Right kidney (tissue), 1 donor: ENCODE measurements around the gene PRRX1.

Experiments used
- DNase-seq: peaks from one replicate; pipeline ENCODE4 v3.0.0-alpha.2; 2016

PRRX1 gene

DNA sequence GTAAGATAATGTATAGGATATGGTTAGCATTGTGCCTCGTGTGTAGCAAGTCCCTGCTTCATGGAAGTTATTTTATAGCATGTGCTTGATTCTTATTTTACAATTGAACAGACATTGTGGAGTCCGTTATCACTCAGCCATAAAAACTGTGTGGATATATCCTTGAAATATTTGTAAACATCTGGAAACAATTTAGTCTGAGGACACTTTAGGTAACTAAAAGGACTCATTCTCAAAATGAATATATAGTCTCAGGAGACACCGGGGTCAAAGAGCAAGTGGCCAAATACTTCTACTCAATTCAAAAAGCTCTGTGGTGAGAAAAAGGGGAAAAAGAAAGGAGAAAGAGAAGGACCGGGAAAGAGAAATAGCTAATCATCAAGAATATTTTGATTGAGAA, 23.7 kb downstream of the PRRX1 start:
- DNase-seq, result no peak

- no peak for DNase-seq
Observed at GRCh38 chr1:170691258-170691657, 27.3 kb downstream of the PRRX1 start.

DNA sequence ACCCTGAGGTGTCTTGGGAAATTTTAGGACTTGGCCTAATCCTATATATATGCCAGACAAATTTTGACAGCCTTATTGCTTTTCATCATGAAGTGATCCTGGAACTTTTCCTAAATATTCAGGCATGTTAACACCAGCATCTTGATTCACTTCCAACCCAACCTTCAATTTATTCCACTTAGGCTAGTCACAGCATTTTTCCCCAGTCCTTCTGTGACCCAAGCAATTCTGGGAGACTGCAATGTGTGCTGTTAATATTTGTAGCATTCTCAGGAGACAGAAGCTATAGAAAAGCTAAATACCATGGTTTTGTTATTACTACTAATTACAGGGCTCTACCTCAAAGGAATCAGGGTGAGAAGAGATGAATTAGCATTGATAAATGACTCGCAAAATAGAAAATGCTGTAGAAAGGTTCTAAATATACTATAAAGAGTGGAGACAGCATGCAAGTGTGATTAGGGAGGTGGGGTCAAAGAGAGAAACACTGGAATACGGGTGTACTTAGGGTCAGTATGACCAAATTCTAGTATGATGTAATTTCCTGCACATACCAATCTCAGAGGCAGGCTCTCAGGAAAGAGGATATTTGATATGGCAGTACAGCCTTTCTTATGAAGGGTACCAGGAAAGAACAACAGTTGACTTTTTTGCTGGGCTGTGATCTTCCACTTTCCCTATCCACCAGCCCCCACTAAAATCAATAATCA, 29.1 kb downstream of the PRRX1 start:
- DNase-seq, result no peak

DNA sequence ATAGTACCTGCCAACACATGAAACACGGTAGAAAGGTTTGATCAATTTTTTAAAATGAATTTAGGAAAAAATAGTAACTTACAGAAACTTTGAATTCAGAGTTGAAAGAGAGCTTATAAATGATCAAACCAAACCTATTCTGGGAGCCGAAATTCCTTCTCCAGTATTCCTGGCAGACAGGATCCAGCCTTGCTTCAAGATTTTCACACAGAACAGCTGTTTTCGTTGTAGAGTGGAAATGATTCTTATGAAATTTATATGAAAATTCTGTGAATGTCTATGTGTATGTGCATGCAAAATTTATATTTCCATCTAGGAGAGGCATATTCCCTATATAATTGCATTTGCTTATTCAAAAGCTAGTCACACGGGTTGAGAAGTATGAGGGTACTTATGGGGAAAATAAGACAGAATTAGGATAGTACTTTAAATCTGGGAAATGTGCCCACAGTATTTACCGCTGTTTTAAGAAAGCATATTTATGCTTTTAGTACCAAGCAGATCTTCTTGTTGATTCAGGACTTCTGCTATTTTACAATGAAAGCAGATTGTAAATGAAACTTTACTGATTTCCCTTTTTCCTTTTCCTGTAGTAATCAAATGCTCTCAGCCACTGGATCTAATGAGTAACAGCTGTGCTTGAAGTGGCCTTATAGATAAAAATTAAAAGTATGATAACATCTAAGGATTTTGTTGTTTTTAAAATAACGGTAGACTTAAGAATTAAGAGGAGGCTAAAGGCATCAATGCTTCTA, 30.4 kb downstream of the PRRX1 start:
- no peak for DNase-seq

- DNase-seq, result no peak
Observed at GRCh38 chr1:170695955-170696590, 32.1 kb downstream of the PRRX1 start.

DNA sequence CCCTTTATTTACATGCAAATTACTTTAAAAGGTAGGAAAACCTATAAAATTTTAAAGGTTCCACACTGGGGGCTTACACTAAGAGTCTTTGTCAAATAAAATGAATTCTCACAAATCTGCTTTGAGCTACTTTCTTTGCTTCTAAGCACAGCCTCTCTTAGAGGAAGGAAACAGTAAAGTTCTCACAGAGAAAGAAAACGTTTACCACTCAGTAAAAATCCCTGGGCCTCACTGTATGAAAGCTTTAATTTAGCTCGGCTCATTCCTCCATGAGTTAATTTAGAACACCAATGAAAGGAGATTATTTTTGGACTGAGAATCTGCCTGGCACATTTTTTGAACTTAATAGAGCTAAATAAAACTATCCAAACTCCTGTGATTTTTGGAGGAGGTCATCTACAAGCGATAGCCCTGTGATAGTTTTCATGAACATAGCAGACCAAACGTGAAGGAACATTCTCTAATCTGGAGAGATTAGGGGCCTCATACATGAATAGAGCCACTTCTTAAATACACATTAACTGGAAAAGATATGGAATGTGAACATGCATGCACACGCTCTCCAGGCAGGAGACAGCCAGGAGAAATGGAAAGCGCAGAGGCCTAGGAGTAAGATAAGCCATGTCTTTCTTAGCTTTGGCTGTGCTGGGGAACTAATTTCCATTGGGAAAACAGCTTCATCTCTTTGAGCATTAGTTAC, 32.8 kb downstream of the PRRX1 start:
- DNase-seq, result no peak

DNA sequence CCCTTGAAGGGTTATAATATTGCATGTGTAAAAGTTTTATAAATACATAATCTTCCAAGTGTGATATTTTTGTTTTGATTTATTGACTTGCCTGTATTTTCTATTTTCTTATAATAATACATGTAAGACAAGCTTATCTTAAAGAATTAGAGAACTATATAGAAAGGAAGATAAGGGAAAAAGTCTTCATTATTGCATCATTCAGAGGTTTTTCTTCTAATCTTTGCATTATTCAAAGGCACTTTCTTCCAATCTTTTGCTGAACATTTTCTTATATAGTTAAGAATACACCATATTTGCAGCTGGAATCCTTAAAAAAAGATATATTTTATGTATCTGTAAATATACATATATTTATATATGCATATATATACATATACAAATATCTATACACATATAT, 33.4 kb downstream of the PRRX1 start:
- no peak for DNase-seq

GRCh38 chr1:170698301-170699275, 34.7 kb downstream of the PRRX1 start:
- peak; percentile 15 for DNase-seq

GRCh38 chr1:170699696-170700095, 35.8 kb downstream of the PRRX1 start:
- no peak for DNase-seq

DNA sequence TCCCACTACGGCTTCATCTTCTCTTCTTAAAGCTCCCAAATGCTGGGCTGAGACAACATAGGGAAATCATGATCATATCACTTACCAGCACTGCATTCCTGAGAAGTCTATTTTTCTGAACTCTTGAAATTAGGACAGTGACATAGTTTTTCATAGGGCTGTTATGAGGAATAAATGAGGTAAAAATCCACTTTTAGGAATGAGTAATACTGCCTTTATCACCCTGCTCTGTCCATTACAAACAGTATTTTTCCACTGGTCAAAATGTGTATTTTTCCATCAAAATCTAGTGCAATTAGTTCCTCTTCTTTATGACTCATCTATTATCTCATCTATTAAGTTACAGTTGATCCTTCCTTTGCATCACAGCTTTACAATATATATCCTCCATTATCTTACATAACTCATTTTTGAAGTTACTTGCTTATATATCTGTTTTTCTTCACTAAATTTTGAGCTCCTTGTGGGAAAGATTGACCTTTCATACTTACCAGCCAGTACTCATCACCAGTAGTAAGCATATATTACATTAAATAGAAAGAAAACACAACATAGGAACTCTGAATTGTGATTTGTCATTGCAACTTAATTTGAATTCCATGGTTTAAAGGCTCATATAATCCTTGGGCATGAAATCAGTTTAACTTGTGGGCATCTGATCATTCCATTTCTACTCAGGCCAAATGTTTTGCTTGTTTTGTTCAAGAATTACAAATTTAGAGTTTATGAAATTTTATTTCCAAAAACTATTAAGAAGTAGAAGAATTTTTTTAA, 37.1 kb downstream of the PRRX1 start:
- no peak for DNase-seq

DNA sequence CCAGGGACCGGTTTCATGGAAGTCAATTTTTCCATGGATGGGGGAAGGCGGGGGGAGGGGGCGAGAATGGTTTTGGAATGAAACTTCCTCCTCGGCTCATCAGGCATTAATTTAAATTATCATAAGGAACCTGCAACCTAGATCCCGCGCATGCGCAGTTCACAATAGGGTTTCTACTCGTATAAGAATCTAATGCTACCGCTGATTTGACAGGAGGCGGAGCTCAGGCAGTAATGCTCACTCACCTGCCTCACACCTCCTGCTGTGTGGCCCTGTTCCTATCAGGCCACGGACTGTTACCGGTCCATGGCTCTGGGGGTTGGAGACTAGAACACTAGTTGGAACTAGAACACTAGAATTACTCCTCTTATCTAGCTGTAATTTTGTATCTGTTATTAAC, 38.0 kb downstream of the PRRX1 start:
- no peak for DNase-seq

DNA sequence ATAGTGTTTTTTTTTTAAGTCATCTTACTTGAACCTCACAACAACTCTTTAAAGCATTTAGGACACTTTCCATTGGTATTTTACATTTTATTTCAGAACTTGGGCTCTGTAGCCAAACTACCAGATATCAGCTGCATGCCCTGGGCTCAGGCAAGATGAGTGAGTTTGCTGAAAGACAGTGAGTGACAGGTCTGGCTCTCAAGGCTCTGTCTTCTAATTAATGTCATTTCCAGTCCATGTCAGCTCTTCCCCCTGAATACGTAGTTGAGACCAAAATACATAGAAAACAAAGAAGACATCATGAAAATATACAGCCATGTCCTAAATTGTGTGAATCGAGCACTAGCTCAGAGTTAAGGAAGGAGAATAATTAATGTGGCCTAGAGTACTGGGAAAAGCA, 39.7 kb downstream of the PRRX1 start:
- DNase-seq, result no peak

- no peak for DNase-seq
Observed at GRCh38 chr1:170704256-170704655, 40.3 kb downstream of the PRRX1 start.

DNA sequence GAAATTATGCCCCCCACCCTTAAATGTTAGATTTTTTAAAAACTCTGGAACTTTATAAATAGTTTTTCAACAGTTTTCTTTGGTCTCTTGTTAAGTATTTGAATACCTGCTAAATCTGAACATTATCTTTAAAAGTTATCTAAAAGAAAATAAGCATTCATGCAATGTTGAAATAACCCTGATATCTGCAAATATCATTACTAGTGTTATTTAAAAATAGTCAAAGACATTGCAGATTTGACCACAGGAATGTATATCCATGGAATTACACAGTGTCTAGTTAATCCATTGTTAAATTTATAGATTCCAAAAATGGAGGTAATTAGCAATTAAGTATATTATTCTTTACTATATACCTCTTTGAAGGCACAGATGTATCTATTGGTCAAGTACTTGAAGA, 42.0 kb downstream of the PRRX1 start:
- DNase-seq, result no peak

DNA sequence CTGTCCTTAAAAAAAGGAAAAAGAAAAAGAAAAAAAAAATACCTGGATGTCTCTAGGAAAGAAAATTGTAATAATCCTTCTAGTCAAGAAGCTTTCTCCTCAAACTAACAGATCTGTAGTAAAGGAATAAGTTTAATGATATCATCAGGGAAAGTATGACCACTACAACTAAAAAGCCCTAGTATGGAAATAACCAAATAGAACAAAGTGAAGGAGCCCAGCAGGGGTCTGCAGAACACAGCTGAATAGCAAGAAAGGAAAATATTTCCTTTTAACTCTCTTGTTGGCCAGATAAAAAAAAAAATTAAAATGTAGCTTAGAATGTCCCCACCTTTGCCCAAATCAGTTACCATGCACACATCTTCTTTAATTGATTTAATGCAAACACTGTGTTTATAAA, 43.2 kb downstream of the PRRX1 start:
- DNase-seq, result no peak

DNA sequence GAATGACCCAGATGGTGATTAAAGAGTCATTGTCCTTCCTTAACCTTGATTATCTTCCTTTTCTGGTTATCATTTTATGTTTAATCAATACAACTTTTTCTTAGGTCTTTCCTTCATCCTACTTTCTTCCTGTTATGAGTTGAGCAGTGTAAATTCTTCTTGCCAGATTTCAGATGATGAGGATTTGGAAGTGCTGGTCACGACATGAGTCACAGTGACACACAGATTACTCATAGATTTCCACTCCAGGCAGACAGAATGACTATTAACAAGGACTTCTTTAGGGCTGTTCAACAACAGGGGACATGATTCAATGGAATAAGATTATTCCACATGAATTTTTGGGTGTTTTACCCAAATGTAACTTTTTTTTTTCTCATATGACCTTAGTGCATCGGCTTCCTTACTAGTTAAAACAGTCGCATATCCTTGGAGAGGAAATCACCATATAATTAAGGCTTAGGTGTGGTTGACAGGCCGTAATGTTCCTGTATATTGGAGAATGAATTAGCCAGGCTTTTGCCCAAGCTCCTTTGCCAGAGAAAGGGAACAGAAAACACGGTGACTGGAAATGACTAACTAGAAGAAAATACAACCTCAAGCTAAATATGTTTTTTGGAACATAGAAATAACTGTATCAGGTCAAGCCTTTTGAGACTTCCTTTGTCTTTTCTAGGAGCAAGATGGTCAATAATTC, 44.2 kb downstream of the PRRX1 start:
- DNase-seq, result no peak

DNA sequence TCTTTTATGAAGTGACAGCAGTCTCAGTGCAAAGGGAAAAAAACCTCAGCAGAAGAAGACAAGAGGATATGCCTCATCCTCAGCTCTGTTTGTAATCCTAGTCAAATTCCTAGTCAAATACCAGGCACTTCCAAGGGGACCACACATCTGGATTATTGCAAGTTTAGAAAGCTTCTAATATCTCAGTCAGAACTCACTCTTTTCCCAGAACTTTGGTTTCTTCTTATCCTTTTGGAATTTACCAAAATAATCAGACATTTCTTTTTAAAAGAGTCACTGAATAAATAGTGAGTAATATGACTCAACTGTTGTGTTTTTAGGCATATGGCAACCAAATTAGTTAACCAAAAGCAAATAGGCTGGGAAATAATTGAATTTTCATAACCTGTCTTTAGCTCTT, 47.8 kb downstream of the PRRX1 start:
- no peak for DNase-seq

DNA sequence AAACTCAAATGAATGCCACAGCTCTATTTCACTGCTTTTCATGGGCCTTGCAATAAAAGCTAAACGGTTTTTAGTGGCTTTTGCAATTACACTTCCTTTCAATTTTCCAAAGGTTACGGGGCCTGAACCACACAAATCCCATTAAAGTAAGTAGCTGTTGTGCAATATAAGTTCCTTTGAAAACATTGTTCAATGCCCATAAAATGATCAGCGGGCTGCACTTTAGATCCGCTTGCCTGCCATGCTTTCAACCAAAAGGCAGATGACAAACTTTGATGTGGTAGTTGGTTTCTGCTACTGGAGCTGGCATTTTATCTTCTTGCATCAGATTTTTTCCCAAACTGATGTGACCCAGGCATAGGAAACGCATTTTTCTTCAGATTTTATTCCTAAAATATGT, 50.2 kb downstream of the PRRX1 start:
- DNase-seq, result no peak

GRCh38 chr1:170714938-170715337, 51.0 kb downstream of the PRRX1 start:
- no peak for DNase-seq

GRCh38 chr1:170716835-170717429, 53.0 kb downstream of the PRRX1 start:
- DNase-seq, result no peak
